Measurements from ENCODE around the gene C16orf74.
A peak's percentile ranks its signal among the peaks of the same experiment; 100 is the strongest.

The C16orf74 gene

GRCh38 chr16:85750146-85750826 lies 610 bp downstream of the C16orf74 start:
- peak in 3 of 56 donors; percentile 7 to 40 (median 20) for DNase-seq

GRCh38 chr16:85749771-85750145 lies 1.1 kb downstream of the C16orf74 start:
- DNase-seq = no peak

GRCh38 chr16:85746460-85747215 lies 4.3 kb downstream of the C16orf74 start:
- DNase-seq = no peak

- no peak for DNase-seq
These were observed 11.8 kb downstream of the C16orf74 start for GRCh38 chr16:85738923-85739715.

- no peak for DNase-seq
These were observed 14.0 kb downstream of the C16orf74 start for GRCh38 chr16:85736921-85737320.

GRCh38 chr16:85735946-85736345 lies 14.9 kb downstream of the C16orf74 start:
- no peak for DNase-seq

GRCh38 chr16:85735225-85735635 lies 15.7 kb downstream of the C16orf74 start:
- DNase-seq = no peak

GRCh38 chr16:85734311-85735017 lies 16.4 kb downstream of the C16orf74 start:
- no peak for DNase-seq

GRCh38 chr16:85733839-85734170 lies 17.1 kb downstream of the C16orf74 start:
- DNase-seq = no peak

- no peak for DNase-seq
These were observed 17.6 kb downstream of the C16orf74 start for GRCh38 chr16:85733155-85733838.

- DNase-seq = no peak
These were observed 19.7 kb downstream of the C16orf74 start for GRCh38 chr16:85731179-85731578.

GRCh38 chr16:85730186-85730465 lies 20.8 kb downstream of the C16orf74 start:
- DNase-seq = no peak

GRCh38 chr16:85729452-85730185 lies 21.3 kb downstream of the C16orf74 start:
- no peak for DNase-seq

- no peak for DNase-seq
These were observed 22.0 kb downstream of the C16orf74 start for GRCh38 chr16:85728879-85729278.

- no peak for DNase-seq
These were observed 26.0 kb downstream of the C16orf74 start for GRCh38 chr16:85724936-85725335.

- DNase-seq = no peak
These were observed 26.6 kb downstream of the C16orf74 start for GRCh38 chr16:85724126-85724879.

- DNase-seq = peak in 7 of 56 donors; percentile 4 to 39 (median 17)
These were observed 28.6 kb downstream of the C16orf74 start for GRCh38 chr16:85722128-85722893.

GRCh38 chr16:85720302-85720637 lies 30.6 kb downstream of the C16orf74 start:
- DNase-seq = no peak

Measured in nucleus accumbens (tissue), 56 donors.